Measurements from ENCODE around the gene GJB5. TPM values are rescaled to one million over a fixed set of nuclear protein-coding genes. Genes with fewer than 3 reads are reported as not detected.
"Not testable (repeated sequence)": the region's sequence is repeated elsewhere in the genome, so short reads cannot be mapped to it uniquely, and the experiment has no call there.

The GJB5 gene
- total RNA-seq, 1 donor from 2014 or later, result not detected

DNA sequence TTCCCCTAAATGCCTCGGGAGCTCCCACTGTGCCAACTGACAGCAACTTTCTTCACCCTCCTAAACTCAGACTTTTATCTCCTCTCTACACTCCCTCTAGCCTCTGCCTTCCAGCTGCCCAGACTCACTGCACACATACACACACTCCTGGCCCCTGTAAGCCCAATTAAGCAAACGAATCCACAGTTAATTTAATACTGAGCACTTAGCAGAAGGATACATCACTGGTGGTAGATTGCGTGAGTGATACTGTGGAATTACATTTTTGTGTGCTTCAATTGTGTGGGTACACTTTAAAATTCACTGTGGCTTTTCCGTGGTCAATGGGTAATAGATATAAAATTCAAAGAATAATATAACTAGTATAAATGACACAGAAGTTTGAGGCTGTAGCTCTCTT, 33.6 kb upstream of the GJB5 start:
- TF ChIP-seq, protein P1, sequence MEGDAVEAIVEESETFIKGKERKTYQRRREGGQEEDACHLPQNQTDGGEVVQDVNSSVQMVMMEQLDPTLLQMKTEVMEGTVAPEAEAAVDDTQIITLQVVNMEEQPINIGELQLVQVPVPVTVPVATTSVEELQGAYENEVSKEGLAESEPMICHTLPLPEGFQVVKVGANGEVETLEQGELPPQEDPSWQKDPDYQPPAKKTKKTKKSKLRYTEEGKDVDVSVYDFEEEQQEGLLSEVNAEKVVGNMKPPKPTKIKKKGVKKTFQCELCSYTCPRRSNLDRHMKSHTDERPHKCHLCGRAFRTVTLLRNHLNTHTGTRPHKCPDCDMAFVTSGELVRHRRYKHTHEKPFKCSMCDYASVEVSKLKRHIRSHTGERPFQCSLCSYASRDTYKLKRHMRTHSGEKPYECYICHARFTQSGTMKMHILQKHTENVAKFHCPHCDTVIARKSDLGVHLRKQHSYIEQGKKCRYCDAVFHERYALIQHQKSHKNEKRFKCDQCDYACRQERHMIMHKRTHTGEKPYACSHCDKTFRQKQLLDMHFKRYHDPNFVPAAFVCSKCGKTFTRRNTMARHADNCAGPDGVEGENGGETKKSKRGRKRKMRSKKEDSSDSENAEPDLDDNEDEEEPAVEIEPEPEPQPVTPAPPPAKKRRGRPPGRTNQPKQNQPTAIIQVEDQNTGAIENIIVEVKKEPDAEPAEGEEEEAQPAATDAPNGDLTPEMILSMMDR (IDR thresholded peaks at IDR 0.05), result no peak
- Histone ChIP-seq H3K27ac (no peak overlapping the region), H3K4me3 (no peak overlapping the region), H3K4me1 (no peaks in the 10 kb centered on the region), H3K27me3 (ENCODE audit: low read depth) (peaks cover 7% of the 10 kb centered on the region), H3K9me3 (no peaks in the 10 kb centered on the region), H3K36me3 (no peaks in the 10 kb centered on the region)
- ATAC-seq (no peak), DNase-seq (no peak)
- intact Hi-C loops (cut with DNase I), result no loop called here

DNA sequence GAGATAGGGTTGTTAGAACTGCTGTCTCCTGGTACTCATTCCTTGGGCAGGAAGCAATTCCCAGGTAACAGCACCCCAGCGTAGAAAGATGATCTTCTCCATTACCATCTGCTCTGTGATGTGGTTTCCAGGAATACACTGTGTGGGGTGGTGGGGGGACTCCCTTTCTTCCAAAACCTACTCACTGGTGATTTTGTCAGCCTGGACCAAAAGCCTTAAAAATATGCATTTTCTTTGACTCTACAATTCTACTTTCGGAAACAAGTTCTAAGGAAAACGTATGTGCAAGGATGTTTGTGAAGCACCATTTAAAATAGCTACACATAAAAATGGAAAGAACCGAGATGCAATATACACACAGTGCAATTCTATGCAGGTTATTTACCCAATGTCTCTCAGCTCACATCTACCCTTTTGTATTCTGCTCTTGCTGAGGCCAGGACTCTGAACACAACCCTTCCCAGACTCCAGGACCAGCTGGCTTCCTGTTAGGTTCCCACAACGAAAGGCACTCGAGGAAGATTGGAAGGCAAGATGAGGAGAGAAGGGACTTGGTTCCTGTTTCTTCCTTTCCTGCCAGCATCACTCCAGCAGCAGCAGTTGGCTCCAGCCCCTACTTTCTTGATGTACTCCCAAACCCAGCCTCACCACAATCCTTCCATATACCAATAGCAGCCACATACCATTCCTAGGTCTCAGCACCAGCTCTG, 33.0 kb upstream of the GJB5 start:
- TF ChIP-seq, protein P1 (IDR thresholded peaks at IDR 0.05), result no peak
- H3K27me3 ChIP-seq (ENCODE audit: low read depth), result peaks cover 7% of the 10 kb centered on the region
- no peaks in the 10 kb centered on the region for H3K36me3 ChIP-seq
- no peaks in the 10 kb centered on the region for H3K9me3 ChIP-seq
- intact Hi-C loops (cut with DNase I), result no loop called here
- DNase-seq (no peak), ATAC-seq (no peak)
- H3K4me3 ChIP-seq, result no peak overlapping the region
- H3K27ac ChIP-seq, result no peak overlapping the region
- no peaks in the 10 kb centered on the region for H3K4me1 ChIP-seq

DNA sequence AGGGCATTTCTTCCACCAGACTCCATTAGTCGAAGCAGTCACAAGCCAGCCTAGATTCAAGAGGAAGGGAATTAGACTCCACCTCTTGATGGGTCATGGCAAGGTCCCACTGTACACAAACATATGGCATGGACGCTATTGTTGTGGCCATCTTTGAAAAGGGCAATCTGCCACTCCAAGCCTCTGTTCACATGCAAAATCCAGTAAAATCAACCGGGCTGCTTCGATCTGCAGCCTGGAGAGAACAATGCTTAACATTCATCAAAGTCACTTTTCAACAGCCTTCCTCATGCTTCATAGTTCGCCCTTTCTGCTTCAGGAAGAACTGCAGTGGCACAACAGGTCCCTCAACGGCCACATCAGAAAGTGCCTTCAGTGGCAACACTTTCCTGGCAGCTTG, 28.0 kb upstream of the GJB5 start:
- no peaks in the 10 kb centered on the region for H3K4me1 ChIP-seq
- no peaks in the 10 kb centered on the region for H3K36me3 ChIP-seq
- ATAC-seq (no peak), DNase-seq (no peak)
- TF ChIP-seq, protein P1 (IDR thresholded peaks at IDR 0.05), result no peak
- H3K27ac ChIP-seq, result no peak overlapping the region
- no peaks in the 10 kb centered on the region for H3K9me3 ChIP-seq
- H3K27me3 ChIP-seq (ENCODE audit: low read depth), result peaks cover 7% of the 10 kb centered on the region
- intact Hi-C loops (cut with DNase I), result no loop called here
- no peak overlapping the region for H3K4me3 ChIP-seq

DNA sequence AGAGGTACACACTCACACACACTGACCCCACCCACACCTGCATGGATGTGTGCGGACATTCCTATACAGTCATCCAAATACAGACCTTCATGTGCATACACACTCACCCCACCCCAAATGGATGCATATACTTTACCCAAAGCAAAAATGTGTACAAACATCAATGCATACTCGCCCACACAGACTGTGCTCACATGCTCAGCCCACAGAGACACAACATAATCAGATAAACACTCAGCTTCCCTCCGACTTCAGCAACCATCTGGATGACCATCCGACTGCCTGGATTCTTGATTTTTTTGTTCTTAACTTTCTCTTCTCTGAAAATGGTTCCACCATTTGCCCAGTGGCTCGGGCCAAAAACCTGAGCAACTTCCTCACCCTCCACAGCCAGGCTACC, 24.4 kb upstream of the GJB5 start:
- no peaks in the 10 kb centered on the region for H3K9me3 ChIP-seq
- DNase-seq (no peak), ATAC-seq (no peak)
- intact Hi-C loops (cut with DNase I), result no loop called here
- H3K36me3 ChIP-seq, result no peaks in the 10 kb centered on the region
- no peak overlapping the region for H3K4me3 ChIP-seq
- H3K27me3 ChIP-seq (ENCODE audit: low read depth), result no peaks in the 10 kb centered on the region
- no peak overlapping the region for H3K27ac ChIP-seq
- TF ChIP-seq, protein P1 (IDR thresholded peaks at IDR 0.05), result no peak
- no peaks in the 10 kb centered on the region for H3K4me1 ChIP-seq

DNA sequence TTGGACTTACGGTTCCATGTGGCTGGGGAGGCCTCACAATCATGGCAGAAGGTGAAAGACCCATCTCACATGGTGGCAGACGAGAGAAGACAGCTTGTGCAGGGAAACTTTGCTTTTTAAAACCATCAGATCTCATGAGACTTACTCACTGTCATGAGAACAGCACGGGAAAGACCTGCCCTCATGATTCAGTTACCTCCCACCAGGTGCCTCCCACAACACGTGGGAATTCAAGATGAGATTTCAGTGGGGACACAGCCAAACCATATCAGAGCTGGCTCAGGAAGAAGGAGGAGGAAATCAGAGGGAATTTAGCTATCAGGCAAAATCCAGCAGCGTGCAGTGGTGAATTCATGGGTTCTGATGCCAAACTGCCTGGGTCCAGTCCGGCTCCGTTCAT, 22.0 kb upstream of the GJB5 start:
- H3K9me3 ChIP-seq; H3K27me3 ChIP-seq (ENCODE audit: low read depth); H3K4me3 ChIP-seq; DNase-seq; H3K36me3 ChIP-seq; ATAC-seq; intact Hi-C loops (cut with DNase I); H3K4me1 ChIP-seq; H3K27ac ChIP-seq: not testable (repeated sequence)

DNA sequence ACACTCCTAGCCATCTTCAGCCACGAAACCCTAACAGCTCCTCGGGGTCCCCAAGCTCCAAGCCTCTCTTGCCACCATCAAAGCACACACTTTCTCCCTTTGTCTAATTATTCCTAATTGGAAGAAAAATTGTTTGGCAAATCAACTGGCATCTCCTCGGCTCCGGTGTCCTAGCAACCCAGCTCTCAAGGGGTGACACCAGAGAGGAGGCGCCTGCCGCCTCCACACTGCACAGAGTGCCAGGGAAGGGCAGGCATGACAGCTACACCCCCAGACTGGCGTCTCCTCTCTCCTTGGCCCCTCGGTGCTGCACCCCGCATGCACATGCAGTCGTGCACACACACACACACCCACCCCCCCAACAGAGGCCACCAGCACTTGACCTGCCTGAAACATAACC, 18.2 kb upstream of the GJB5 start:
- H3K36me3 ChIP-seq, result no peaks in the 10 kb centered on the region
- intact Hi-C loops (cut with DNase I), result no loop called here
- DNase-seq (no peak), ATAC-seq (no peak)
- H3K27ac ChIP-seq, result no peak overlapping the region
- H3K27me3 ChIP-seq (ENCODE audit: low read depth), result peaks cover 3% of the 10 kb centered on the region
- no peak overlapping the region for H3K4me3 ChIP-seq
- H3K4me1 ChIP-seq, result no peaks in the 10 kb centered on the region
- TF ChIP-seq, protein P1 (IDR thresholded peaks at IDR 0.05), result no peak
- H3K9me3 ChIP-seq, result no peaks in the 10 kb centered on the region

DNA sequence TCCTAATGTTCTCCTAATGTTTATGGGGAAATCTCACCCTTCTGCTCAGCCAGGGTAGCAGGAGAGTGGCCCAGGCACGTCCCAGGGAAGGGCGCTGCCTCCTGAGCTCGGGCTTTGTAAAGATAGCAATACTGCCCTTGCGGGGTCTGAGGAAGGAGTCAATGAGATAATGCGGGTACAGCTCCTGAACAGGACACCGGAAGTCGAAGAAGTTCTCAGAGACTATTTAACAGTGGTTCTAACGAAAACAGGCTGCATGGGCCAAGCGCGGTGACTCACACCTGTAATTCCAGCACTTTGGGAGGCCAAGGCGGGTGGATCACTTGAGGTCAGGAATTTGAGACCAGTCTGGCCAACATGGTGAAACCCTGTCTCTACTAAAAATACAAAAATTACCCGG, 17.6 kb upstream of the GJB5 start:
- DNase-seq; H3K4me1 ChIP-seq; H3K4me3 ChIP-seq; H3K27me3 ChIP-seq (ENCODE audit: low read depth); H3K36me3 ChIP-seq; intact Hi-C loops (cut with DNase I); H3K9me3 ChIP-seq; ATAC-seq; H3K27ac ChIP-seq: not testable (repeated sequence)
